DMS79 treated with DMSO at 0.1 percent for 48 hours (cell line): ENCODE data around the gene GNB1L.
A peak's percentile ranks its signal among the peaks of the same experiment; 100 is the strongest.

ENCODE experiments used
- DNase-seq: peaks from one replicate; lab custom pipeline; 2025; lab: John Stamatoyannopoulos, UW

GNB1L gene

GRCh38 chr22:19854778-19855503 lies at the start of gene GNB1L, which contains the start of gene RTL10:
GNB1L (minus strand) TSS chr22:19854874; CDS start chr22:19821355, 33,519 bp downstream.
RTL10 (minus strand) TSS chr22:19854874; CDS start chr22:19852261, 2,613 bp downstream.
- peak; percentile 77 for DNase-seq

GRCh38 chr22:19904174-19904856 lies 49.6 kb upstream of the GNB1L start:
- DNase-seq = no peak

- DNase-seq = no peak
Observed at GRCh38 chr22:19903513-19903912, 48.8 kb upstream of the GNB1L start.

- no peak for DNase-seq
Observed at GRCh38 chr22:19903031-19903430, 48.4 kb upstream of the GNB1L start.

- peak; percentile 8 for DNase-seq
Observed at GRCh38 chr22:19902245-19902715, 47.6 kb upstream of the GNB1L start.

GRCh38 chr22:19901577-19902244 lies 47.0 kb upstream of the GNB1L start:
- no peak for DNase-seq

GRCh38 chr22:19900707-19901436 lies 46.2 kb upstream of the GNB1L start:
- no peak for DNase-seq

GRCh38 chr22:19898831-19899567 lies 44.3 kb upstream of the GNB1L start:
- DNase-seq = no peak

GRCh38 chr22:19898145-19898544 lies 43.5 kb upstream of the GNB1L start:
- DNase-seq = no peak

- DNase-seq = no peak
Observed at GRCh38 chr22:19897726-19898125, 43.1 kb upstream of the GNB1L start.

- no peak for DNase-seq
Observed at GRCh38 chr22:19896665-19897355, 42.1 kb upstream of the GNB1L start.

GRCh38 chr22:19895160-19895849 lies 40.6 kb upstream of the GNB1L start:
- DNase-seq = no peak

- no peak for DNase-seq
Observed at GRCh38 chr22:19893363-19893762, 38.7 kb upstream of the GNB1L start.

- no peak for DNase-seq
Observed at GRCh38 chr22:19892925-19893324, 38.3 kb upstream of the GNB1L start.

- DNase-seq = no peak
Observed at GRCh38 chr22:19892257-19892879, 37.7 kb upstream of the GNB1L start.

- peak; percentile 4 for DNase-seq
Observed at GRCh38 chr22:19891317-19892256, 36.9 kb upstream of the GNB1L start.

- DNase-seq = no peak
Observed at GRCh38 chr22:19890502-19891316, 36.0 kb upstream of the GNB1L start.

GRCh38 chr22:19889951-19890350 lies 35.3 kb upstream of the GNB1L start:
- no peak for DNase-seq
